ENCODE results near the gene GGT1.
A peak's percentile ranks its signal among the peaks of the same experiment; 100 is the strongest.
"Not testable (repeated sequence)": the region's sequence is repeated elsewhere in the genome, so short reads cannot be mapped to it uniquely, and the experiment has no call there.

The GGT1 gene

GRCh38 chr22:24583221-24584165 lies 19.5 kb upstream of the GGT1 start:
- intact Hi-C loops (cut with DNase I) = no loop called here
- DNase-seq = peak in 2 of 10 donors; percentile 57 to 70

GRCh38 chr22:24584166-24584790 lies 18.7 kb upstream of the GGT1 start:
- peak in 2 of 10 donors; percentile 16 to 70 for DNase-seq
- intact Hi-C loops (cut with DNase I) = no loop called here

DNA sequence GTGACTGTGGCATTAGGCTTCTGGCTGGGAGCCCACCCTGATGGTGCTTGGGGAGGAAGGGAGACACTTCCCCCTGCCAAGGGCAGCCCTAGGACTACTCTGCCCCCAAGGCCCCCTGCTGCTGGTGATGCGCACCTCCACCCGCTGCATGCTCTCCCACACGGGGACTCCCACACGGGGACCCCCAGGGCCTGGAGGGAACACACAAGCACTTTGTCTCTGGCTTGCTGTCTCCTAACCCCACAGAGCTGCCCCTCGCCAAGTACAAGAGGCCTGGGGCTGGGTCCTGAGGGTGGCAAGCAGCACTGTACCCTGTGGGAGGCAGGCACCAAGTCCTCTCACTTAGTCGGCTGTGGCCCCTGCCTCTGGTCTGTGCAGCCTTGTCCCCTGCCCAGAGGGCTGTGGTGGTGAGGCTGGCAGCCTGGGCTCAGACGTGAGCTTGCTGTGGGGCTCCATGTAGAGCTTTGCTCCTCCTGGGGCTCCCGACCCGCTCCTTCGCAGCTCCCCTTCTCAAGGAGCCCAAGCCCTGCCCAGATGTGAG lies 18.1 kb upstream of the GGT1 start:
- DNase-seq = peak in 2 of 10 donors; percentile 72 to 80
- intact Hi-C loops (cut with DNase I) = no loop called here

- peak in 1 of 10 donors; percentile 38 for DNase-seq
- intact Hi-C loops (cut with DNase I) = no loop called here
Observed at GRCh38 chr22:24585461-24585860, 17.5 kb upstream of the GGT1 start.

- intact Hi-C loops (cut with DNase I) = no loop called here
- peak in 2 of 10 donors; percentile 23 to 73 for DNase-seq
Observed at GRCh38 chr22:24585927-24586546, 17.0 kb upstream of the GGT1 start.

DNA sequence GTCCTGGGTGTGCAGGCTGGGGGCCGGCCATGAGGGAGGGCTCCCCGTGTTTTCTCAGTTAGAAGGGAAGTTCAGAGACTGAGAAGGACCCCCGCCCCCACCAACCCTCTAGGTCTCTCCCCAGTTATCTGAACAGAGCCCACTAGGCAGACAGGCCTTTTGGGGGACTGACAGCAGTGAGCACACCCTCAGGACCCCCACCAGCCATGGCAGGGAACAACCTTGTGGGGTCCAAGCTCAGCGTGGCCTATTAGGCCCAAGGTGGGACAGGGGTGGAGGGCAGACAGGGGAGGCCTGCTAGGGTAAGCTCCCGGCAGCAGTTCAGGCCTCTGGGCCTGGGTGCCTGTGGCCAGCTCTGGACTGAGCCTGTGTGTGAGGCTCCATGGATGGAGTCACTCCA lies 15.7 kb upstream of the GGT1 start:
- peak in 1 of 10 donors; percentile 67 for DNase-seq
- intact Hi-C loops (cut with DNase I) = no loop called here

DNA sequence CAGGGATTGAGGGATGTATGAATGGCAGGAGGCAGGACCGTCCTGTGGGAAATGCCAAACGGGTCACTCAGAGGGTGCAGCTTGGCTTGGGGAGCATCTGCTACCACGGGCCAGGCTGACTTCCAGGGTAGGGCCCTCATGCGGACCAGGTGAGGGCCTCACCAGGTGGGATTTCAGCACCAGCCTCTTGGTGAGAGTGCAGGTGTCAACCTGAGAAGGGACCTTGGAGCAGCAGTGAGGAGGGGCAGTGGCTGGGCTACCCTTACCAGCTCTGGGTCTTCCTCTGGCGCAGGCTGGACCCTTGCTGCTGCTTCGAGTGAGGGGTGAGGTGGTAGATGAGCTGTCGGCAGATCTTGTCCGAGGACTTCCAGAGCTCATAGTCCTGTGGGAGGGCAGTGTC lies 15.0 kb upstream of the GGT1 start:
- intact Hi-C loops (cut with DNase I) = loop anchor here (1.0 kb wide), 1 partner anchor 33 kb away; the partner anchor contains the start of genes GUCD1 and SNRPD3
- DNase-seq = no peak

- intact Hi-C loops (cut with DNase I) = loop anchor here (1.0 kb wide), 1 partner anchor 33 kb away; the partner anchor contains the start of genes GUCD1 and SNRPD3
- DNase-seq = peak; percentile 82 to 98 (median 92)
Observed at GRCh38 chr22:24588381-24588756, 14.6 kb upstream of the GGT1 start.

- intact Hi-C loops (cut with DNase I) = loop anchor here (1.0 kb wide), 1 partner anchor 34 kb away; the partner anchor contains the start of genes GUCD1 and SNRPD3
- DNase-seq = peak in 4 of 10 donors; percentile 29 to 87 (median 60)
Observed at GRCh38 chr22:24588757-24589481, 14.1 kb upstream of the GGT1 start.

GRCh38 chr22:24589518-24590030 lies 13.4 kb upstream of the GGT1 start:
- intact Hi-C loops (cut with DNase I) = no loop called here
- peak in 1 of 10 donors; percentile 70 for DNase-seq

DNA sequence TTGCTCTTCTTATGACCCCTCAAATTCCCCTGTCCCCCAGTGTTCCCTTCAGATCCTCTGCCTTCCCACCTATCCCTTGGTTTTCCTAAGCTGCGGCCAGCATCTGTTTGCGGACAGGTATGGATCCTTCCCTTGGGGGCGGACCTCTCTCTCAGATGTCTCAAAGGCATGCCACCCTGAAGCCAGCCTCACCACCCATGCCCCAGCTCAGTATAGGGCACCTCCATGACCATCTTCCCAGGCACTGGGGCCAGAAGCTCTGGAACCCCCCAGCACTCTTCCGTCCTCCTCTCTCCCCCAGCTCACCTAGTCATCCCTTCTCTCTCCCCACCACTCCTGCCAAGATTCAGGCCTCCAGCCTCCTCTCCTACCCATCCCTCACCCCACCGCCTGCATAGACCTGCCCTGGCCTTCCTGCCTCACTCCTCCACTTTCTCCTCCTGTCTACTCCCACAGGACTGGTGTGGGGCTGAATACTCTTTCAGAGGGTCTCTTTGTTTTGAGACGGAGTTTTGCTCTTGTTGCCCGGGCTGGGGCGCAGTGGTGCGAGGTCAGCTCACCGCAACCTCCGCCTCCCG lies 12.3 kb upstream of the GGT1 start:
- peak in 1 of 10 donors; percentile 59 for DNase-seq
- intact Hi-C loops (cut with DNase I) = no loop called here

DNA sequence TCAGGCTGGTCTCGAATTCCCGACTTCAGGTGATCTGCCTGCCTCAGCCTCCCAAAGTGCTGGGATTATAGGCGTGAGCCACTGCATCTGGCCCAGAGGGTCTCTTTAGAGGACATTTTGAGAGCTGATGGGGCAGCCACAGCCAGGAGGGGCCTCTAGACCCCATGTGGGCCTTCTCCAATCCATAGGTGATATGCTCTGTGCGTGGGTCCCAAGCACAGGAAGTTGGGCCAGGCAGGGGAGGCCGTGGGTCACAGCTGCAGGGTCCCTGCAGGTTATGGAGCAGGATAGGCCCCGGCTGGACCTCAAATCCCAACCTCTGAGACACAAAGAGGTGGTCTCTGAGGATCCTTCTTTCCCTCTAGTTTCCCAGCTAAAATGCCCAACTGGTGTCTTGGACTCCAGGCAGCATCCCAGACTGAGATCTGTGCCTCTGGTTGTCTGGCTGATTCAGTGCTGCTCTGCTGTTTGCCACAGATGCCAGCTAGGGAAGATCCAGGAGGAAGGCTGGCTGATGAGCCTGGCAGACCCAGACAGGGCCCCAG lies 11.6 kb upstream of the GGT1 start:
- DNase-seq = peak in 1 of 10 donors; percentile 71
- intact Hi-C loops (cut with DNase I) = no loop called here

DNA sequence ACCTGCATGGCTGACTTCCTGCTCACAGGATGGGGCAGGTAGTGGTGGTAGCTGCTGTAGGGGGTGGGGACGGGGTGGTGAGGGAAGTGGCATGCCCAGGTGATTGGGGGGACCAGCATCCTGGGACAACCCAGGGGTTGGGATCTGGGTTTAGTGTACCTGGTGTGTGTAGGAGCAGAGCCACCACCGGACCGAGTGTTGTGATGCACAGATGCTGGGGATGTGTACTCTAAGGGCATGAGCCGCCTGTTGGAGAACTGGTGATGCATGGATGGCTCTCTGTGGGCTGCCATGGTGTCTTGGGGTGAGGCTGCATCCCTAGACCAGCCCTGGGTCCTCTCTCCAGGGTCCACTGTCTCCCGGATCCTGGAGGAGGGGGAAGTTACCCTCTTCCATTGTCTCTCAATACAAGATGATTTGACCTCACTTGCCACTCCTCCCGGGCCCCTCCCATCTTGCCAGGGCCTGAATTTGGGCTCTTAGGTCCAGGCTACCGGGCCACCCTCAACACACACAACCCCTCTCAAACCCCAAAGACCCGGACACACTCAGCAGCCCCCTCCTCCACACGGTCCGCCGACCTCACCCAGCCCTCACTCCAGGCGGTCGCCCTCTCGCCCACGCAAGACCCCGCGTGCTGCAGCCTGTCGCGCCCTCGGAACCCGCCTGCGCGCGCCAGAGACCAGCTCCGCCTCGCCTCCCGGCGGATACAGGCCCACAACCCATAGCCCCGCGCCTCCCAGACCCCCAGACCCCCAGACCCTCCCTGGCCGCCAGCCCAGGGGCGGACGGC lies 10.7 kb upstream of the GGT1 start:
- intact Hi-C loops (cut with DNase I) = no loop called here
- peak in 1 of 10 donors; percentile 81 for DNase-seq

DNA sequence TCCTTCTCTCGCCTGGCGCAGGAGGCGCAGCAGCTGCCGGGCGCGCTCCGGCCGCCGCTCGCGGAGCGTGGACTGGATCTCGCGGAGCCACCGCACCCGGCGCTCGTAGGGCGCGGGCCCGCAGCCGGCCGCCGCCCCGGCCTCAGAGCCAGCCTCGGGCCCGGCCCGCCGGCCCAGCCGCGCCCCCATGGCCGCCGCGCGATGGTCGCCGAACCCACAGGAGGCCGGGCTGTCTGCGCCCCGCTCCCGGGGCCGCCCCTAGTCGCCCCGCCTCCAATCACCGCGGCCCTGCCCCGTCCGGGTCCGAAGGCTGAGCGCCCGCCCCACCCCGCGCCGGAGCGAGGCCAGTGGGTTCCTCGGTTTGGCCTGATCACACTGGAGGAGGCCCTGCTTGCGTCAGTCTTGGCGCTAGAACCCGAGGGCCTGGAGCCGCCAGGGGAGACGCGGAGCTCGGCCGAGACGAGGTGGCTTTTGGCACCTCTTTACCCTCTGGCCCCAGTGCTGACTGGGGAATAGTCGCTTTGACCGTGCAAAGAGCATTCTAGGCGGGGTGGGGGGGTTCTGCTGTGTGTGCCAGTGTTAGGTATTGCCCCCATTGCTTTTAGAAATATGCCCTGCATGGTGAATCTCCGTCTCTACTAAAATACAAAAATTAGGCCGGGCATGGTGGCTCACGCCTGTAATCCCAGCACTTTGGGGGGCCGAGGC lies 10.0 kb upstream of the GGT1 start, which contains the start of gene LRRC75B:
TSS of gene LRRC75B (minus strand) at position 223 of the 708 bp plus-strand sequence. CDS start at position 189, 34 bp downstream.
- peak; percentile 48 to 95 (median 76) for DNase-seq
- intact Hi-C loops (cut with DNase I) = no loop called here

DNA sequence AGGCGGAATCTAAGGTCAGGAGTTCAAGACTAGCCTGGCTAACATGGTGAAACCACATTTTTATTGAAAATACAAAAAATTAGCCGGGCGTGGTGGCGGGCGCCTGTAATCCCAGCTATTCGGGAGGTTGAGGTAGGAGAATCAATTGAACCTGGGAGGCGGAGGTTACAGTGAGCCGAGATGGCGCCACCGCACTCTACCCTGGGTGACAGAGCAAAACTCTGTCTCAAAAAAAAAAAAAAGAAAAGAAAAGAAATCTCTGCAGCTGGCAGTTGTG lies 9.5 kb upstream of the GGT1 start:
- intact Hi-C loops (cut with DNase I) = not testable (repeated sequence)
- peak in 1 of 10 donors; percentile 74 for DNase-seq

DNA sequence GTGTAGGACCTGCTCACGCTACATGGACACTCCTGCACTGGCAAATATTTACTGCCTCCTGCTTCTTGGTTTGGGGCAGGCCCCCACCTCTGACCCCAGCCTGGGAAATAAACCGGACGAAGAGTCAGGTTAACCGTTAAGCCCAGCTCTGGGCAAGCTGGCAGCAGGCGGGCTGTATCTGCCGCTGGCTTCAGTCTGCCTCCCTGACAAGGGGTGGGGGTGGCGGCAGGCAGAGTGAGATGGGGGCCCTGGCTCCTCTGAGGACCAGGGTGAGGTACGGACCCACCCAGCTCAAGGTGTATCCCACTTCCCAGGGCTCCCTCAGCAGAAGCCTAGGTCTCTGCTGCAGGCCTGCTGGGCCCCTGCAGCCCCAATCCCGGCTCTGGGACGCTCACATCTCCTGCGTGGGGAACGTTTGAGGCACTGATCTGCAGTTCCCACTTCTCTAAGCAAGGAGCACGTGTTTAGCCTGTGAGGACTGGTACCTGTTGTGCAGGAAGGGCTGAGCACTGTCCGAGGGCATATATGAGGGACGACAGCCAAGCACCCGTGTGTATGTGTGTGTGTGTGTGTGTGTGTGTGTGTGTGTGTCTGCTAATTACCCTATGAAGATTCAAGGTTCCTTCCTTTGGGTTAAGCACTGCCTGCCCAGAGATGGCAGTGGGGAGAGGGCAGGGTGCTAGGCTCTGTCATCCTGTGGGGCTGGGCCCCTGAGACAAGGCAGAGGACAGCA lies 9.0 kb upstream of the GGT1 start:
- intact Hi-C loops (cut with DNase I) = no loop called here
- DNase-seq = peak in 2 of 10 donors; percentile 55 to 69

DNA sequence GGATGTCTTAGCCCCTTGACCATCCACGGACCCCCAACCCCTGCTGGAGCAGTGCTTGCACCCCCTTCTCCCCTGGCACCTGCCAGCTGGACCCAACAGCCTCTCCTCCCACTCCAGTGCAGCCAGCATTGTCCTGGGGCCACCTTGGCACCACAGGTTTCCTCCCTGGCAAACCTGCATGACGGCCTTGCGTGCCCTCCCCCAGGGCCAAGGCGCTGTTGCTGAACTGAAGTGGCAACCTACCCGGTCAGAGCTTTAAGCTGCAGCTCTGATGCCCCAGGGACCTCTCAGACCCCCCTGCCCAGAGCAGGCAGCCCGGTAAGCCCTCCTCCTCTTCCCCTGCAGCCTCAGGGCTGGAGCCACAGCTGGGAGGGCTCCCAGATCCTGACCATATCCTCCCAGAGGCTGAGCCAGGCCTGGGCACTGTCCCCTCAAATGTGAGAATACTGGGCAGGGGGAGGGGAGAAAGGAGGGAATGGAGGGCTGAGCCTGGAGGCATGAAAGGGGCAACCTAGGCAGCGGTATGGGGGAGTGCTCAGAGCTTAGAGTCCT lies 8.3 kb upstream of the GGT1 start:
- peak in 1 of 10 donors; percentile 67 for DNase-seq
- intact Hi-C loops (cut with DNase I) = no loop called here
